ENCODE measurements around the gene RAB7A. TPM values are rescaled to one million over a fixed set of nuclear protein-coding genes. Genes with fewer than 3 reads are reported as not detected.

The RAB7A gene
- total RNA-seq, 1 experiment from 2014 or later, result 155 TPM

DNA sequence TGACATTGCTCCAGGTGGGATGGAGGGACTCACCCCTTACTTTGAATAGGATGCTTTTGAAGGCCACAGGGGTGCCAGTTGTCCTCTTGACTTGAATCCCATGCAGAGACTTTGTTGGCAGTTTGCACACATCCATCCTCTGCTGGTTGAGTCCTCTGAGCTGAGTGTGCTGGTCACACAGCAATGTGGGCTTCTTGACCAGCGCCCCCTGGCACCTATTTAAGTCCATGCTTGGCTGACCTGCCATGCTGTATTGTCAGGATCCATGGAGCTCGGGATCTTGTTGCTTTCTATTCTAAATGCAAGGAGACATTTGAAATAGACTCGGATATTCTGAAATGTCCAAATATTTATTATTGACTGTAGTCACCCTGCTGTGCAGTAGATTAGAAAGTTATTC lies 19.8 kb downstream of the RAB7A start:
- Mint-ChIP-seq H3K4me3 (no peak overlapping the region), H3K27ac (no peak overlapping the region)

More for the DNA sequence above, 19.8 kb downstream of the RAB7A start:
- Histone ChIP-seq H3K79me1 (ENCODE audit: insufficient read depth, low read depth, low read length, poor library complexity, severe bottlenecking) (peaks cover 18% of the 10 kb centered on the region), H3K23me2 (ENCODE audit: insufficient read length, low read depth, low read length, poor library complexity, severe bottlenecking) (no peaks in the 10 kb centered on the region), H2AK5ac (ENCODE audit: insufficient read length, low read length) (no peak overlapping the region), H4K8ac (replicated peaks; ENCODE audit: insufficient read length, low read depth, low read length) (no peak overlapping the region), H2AFZ (ENCODE audit: low read length) (no peak overlapping the region), H2BK15ac (ENCODE audit: low read depth, low read length) (no peak overlapping the region), H2BK20ac (ENCODE audit: low read depth, low read length, poor library complexity, severe bottlenecking) (no peak overlapping the region), H2BK12ac (ENCODE audit: insufficient read length, low read depth, low read length) (no peak overlapping the region), H2BK120ac (ENCODE audit: low read depth, low read length, poor library complexity, severe bottlenecking) (no peak overlapping the region), H4K91ac (ENCODE audit: insufficient read length, low read depth, low read length) (no peak overlapping the region), H3K18ac (ENCODE audit: insufficient read length, low read depth, low read length) (no peak overlapping the region), H3K9ac (ENCODE audit: extremely low read depth, insufficient read length, low read length) (no peak overlapping the region), H3K4me2 (ENCODE audit: insufficient read depth, insufficient read length, low read length) (no peak overlapping the region), H3K4me1 (ENCODE audit: insufficient read depth, low read length) (no peaks in the 10 kb centered on the region), H3K56ac (ENCODE audit: insufficient read length, low read depth, low read length) (no peak overlapping the region), H3K23ac (ENCODE audit: insufficient read length, low read depth, low read length) (no peak overlapping the region), H3K4ac (ENCODE audit: low read depth, low read length) (no peak overlapping the region), H3K79me2 (ENCODE audit: insufficient read depth, low read length) (peaks cover 43% of the 10 kb centered on the region; the same call in 1 of the 2 replicates), H3K9me3 (ENCODE audit: control insufficient read depth, low read depth, low read length) (no peaks in the 10 kb centered on the region), H3K27ac (ENCODE audit: insufficient read length, low read depth, low read length) (no peak overlapping the region), H3K14ac (ENCODE audit: insufficient read depth, low read length) (no peak overlapping the region), H3T11ph (ENCODE audit: low read length) (no peak overlapping the region), H4K5ac (ENCODE audit: insufficient read length, low read depth, low read length) (no peak overlapping the region), H2BK5ac (ENCODE audit: insufficient read length, low read length) (no peak overlapping the region), H4K20me1 (ENCODE audit: control insufficient read depth, insufficient read depth, insufficient read length) (no peaks in the 10 kb centered on the region), H3K27me3 (ENCODE audit: insufficient read depth, low read length) (no peaks in the 10 kb centered on the region)
- no CpG with 5 or more reads among the region's 3 CpGs for WGBS (ENCODE audit: extremely low coverage, insufficient read length, low lambda C conversion rate)
- DNase-seq, result no peak
- Mint-ChIP-seq H3K36me3 (ENCODE audit: insufficient read depth in 1 of 3, low read depth in 3 of 3) (peaks cover 59 to 64% (median 61%) of the 10 kb centered on the region in 3 experiments), H3K9me3 (peaks cover 30 to 36% of the 10 kb centered on the region in 2 experiments), H3K4me1 (no peaks in the 10 kb centered on the region), H3K27me3 (ENCODE audit: low read depth) (no peaks in the 10 kb centered on the region)
- TF ChIP-seq, protein P1, sequence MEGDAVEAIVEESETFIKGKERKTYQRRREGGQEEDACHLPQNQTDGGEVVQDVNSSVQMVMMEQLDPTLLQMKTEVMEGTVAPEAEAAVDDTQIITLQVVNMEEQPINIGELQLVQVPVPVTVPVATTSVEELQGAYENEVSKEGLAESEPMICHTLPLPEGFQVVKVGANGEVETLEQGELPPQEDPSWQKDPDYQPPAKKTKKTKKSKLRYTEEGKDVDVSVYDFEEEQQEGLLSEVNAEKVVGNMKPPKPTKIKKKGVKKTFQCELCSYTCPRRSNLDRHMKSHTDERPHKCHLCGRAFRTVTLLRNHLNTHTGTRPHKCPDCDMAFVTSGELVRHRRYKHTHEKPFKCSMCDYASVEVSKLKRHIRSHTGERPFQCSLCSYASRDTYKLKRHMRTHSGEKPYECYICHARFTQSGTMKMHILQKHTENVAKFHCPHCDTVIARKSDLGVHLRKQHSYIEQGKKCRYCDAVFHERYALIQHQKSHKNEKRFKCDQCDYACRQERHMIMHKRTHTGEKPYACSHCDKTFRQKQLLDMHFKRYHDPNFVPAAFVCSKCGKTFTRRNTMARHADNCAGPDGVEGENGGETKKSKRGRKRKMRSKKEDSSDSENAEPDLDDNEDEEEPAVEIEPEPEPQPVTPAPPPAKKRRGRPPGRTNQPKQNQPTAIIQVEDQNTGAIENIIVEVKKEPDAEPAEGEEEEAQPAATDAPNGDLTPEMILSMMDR (conservative IDR thresholded peaks at IDR 0.05), result peak; percentile 60

All from H9 (cell line).